ENCODE measurements around the gene NEMF. TPM values are rescaled to one million over a fixed set of nuclear protein-coding genes. Genes with fewer than 3 reads are reported as not detected.
"Not testable (repeated sequence)": the region's sequence is repeated elsewhere in the genome, so short reads cannot be mapped to it uniquely, and the experiment has no call there.

Gene NEMF
- polyA plus RNA-seq, 5 donors: 57.2 to 96.4 (median 89.4) TPM

GRCh38 chr14:49851813-49852212 is 775 bp downstream of the NEMF start:
- peak in 1 of 2 donors; percentile 7 for DNase-seq

- DNase-seq: no peak
Observed at GRCh38 chr14:49849213-49849847, 3.3 kb downstream of the NEMF start.

- no peak for DNase-seq
Observed at GRCh38 chr14:49828640-49829039, 23.9 kb downstream of the NEMF start.

GRCh38 chr14:49820176-49820575 is 32.4 kb downstream of the NEMF start:
- DNase-seq: no peak

GRCh38 chr14:49816844-49817243 is 35.7 kb downstream of the NEMF start:
- DNase-seq: no peak

- not testable (repeated sequence) for DNase-seq
Observed at GRCh38 chr14:49816118-49816517, 36.5 kb downstream of the NEMF start.

GRCh38 chr14:49808780-49809179 is 43.8 kb downstream of the NEMF start:
- no peak for DNase-seq

GRCh38 chr14:49796025-49796424 is 56.6 kb downstream of the NEMF start:
- no peak for DNase-seq

- no peak for DNase-seq
Observed at GRCh38 chr14:49792618-49793017, 60.0 kb downstream of the NEMF start.

GRCh38 chr14:49786315-49786714 is 66.3 kb downstream of the NEMF start:
- DNase-seq: no peak

GRCh38 chr14:49783394-49784014 is 69.1 kb downstream of the NEMF start:
- no peak for DNase-seq

- not testable (repeated sequence) for DNase-seq
Observed at GRCh38 chr14:49781040-49781439, 71.5 kb downstream of the NEMF start.

GRCh38 chr14:49778421-49778820 is 74.2 kb downstream of the NEMF start:
- DNase-seq: no peak

- no peak for DNase-seq
Observed at GRCh38 chr14:49774106-49774505, 78.5 kb downstream of the NEMF start.

GRCh38 chr14:49771691-49772090 is 80.9 kb downstream of the NEMF start:
- not testable (repeated sequence) for DNase-seq

GRCh38 chr14:49770212-49770817 is 82.3 kb downstream of the NEMF start:
- no peak for DNase-seq

GRCh38 chr14:49769581-49770211 is 82.9 kb downstream of the NEMF start:
- no peak for DNase-seq

- DNase-seq: no peak
Observed at GRCh38 chr14:49769171-49769570, 83.4 kb downstream of the NEMF start.

GRCh38 chr14:49768301-49769121 is 84.1 kb downstream of the NEMF start:
- peak; percentile 61 to 62 for DNase-seq

- DNase-seq: peak; percentile 88
Observed at GRCh38 chr14:49767571-49768300, 84.9 kb downstream of the NEMF start, which contains the start of gene KLHDC2. Gene KLHDC2, plus strand, starts transcription at chr14:49768153. Its CDS starts 316 bp downstream, at chr14:49768469.

- DNase-seq: no peak
Observed at GRCh38 chr14:49767270-49767570, 85.4 kb downstream of the NEMF start.

Data from right lung (tissue), 5 donors.